ENCODE results near the gene NAPSA.
"Not testable (repeated sequence)": the region's sequence is repeated elsewhere in the genome, so short reads cannot be mapped to it uniquely, and the experiment has no call there.

Gene NAPSA

DNA sequence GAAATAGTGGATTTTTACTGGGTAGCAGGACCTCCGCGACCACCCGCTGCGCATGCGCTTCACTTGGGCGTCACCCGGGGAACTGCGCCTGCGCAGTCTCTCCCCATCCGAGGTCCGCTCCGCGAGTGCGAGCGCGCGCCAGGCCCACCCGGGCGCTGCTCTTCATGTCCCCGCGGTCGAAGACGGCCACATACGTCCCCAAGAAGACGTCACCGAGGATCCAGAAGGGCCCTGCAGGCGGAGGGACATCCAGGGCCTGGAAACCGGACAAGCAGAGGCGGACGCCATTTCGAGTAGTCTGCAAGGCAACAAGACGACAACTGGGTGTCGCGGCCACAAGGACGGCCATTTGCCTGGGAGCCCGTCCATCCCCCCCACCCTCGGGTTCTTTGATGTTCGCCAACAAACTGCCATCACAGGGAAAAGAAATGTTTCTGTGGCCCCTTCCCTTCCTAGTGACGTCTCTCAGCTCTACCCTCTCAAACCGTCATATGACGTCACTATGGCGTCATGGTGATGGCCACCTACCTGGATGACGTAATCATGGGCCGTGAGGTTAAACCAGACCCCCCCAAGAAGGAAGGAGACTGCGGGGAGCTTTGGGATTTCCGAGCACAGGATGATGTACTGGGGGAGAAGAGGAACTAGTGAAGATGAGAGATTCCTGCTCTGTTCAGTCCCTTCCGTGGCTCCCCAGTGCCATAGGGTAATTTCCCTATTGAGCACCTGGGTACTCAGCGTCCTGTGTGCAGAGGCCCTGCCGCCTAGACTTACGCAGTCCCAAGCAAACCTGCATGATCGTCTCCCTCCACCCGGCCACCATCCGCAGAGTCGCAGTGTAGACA lies 6.7 kb downstream of the NAPSA start:
- peak in 1 of 2 experiments; percentile 44 for DNase-seq

DNA sequence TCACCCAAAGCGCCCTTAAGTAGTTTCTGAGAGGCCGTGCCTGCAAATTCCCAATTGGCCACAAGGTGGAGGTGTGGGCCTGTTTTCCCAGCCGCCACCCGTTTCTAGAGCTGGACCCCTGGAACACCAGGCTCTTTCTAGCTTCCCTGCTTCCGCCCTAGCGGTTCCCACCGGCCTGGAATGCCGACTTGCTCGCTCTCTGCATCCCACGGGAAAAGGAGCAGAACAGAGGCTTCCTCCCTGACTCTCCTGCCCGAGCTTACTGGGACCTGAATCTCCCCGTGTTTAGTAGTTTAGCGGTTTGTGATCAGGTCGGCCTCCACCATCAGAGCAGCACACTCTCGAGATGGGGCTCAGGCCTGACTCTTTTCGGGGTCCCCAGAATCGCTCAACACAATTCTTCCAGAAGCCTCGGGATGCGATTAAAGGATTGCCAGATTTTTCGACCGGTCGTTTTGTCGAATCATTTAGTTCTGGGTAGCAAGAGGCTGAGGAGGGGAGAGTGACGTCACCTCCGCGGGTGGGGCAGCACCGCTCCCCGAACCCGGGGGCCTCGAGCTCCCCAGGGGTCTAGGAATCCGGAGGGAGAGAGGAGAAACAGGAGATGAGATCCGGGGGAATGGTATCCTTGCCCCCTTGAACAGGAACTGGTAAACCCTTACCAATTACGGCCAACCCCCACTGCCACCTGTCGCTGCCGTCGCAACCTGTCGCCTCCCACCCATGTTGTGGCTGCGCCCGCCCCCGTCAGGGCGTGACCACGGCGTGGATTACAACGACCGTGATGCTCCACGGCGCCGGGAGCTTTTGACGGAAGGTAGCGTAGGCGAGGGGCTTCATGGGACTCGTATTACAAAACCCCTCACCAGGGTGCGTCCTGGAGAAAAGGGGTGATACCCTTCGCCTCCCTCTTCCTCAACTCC lies 8.0 kb downstream of the NAPSA start:
- DNase-seq: peak; percentile 41 to 72

DNA sequence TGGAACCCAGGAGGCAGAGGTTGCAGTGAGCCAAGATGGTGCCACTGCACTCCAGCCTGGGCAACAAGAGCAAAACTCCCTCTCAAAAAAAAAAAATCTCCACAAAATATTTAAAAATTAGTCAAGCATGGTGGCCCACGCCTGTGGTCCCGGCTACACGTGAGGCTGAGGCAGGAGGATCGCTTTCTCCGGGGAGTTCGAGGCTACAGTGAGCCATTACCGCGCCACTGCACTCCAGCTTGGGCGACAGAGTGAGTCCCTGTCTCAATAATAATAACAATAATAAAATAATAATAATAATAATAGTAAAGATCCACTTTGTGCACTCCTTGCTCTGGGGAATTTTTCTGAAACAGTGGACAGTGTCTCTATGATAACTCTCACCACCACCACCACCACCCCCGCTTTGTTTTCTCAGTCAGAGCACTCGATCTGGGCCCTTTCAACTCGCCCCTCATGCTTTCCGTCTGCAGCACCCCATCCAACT lies 8.7 kb downstream of the NAPSA start:
- no peak for DNase-seq

DNA sequence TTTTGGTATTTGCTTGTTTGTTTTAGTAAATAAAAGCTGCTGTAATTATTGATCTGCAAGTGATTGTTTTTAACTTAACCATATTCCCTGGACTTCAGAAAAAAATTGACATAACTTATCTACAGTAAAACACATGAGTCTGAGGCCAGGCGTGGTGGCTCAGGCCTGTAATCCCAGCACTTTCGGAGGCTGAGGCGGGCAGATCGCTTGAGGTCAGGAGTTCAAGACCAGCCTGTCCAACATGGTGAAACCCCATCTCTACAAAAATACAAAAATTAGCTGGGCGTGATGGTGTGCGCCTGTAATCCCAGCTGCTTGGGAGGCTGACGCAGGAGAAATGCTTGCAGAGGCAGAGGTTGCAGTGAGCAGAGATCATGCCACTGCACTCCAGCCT lies 12.0 kb downstream of the NAPSA start:
- not testable (repeated sequence) for DNase-seq

DNA sequence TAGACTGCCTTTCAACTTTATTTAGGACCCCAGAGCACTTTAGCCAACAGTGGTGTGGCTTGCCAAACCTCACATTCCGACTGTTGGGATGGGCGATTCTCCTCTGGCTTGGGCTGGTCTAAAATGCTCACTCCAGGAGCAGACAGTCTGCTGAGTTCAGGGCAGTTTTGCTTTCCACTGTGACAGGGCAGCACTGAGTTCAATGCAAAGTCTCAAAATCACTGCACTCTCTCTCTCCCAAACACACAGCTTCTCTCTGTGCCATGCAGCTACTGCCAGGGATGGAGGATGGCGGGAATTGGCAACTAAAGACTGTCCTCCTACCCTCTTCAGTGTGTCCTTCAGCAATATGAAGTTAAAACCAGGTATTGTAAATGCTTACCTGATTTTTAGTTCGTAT lies 13.2 kb downstream of the NAPSA start:
- DNase-seq: no peak

DNA sequence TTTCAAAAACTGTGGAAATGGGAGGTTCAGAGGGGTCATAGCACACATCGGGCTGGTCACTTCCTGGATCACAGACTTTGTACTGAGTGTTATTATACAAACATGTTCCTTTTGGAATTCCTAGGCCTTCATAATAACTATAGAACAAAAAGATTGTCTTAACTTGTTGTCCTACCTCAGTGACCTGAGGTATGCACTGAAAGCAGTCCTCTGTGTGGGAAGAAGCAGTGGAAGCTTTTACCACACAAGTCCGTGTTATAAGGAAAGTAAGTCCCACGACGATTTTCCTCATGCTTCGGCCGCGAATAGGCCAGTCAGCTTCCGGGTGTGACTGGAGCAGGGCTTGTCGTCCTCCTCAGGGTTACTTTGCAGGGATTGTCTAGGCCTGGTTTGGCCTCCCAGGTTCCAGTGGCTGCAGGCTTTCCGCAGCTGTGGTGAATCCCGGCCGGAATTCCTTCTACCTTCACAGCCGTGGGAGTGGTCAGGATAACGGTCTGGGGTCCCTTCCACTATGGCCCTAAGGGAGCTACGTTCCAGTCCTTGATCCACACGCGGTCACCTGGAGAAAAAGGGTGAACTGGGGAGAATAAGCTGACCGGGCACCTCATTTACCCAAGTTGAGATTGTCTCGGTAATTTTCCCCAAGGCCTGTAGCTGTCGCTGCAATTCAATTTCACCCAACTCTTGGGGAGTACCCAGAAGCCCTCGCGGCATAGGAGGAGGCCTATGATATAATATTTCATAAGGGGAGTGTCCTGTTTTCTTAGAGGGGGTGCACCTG lies 16.0 kb downstream of the NAPSA start:
- no peak for DNase-seq

DNA sequence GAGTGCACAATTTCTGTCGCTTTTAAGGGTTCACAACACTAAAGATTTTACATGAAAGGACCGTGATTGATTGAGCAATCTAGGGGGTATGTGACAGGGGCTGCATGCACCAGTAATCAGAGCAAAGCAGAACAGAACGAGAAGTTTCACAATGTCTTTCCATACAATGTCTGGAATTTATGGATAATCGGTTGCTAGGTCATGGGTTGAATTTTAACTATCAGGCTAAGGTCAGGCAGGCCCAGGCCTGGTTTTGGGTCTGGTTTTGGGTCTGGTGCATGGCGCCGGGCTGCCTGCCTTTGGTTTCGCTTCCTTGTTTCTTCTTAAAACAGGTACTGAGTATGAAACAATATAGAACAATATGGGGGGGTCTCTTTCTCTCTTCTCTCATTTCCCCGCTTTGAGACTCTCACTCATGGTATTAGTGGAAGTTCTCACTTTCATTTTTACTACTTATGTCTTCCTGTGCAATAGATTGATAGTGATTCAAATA lies 18.3 kb downstream of the NAPSA start:
- DNase-seq: not testable (repeated sequence)

DNA sequence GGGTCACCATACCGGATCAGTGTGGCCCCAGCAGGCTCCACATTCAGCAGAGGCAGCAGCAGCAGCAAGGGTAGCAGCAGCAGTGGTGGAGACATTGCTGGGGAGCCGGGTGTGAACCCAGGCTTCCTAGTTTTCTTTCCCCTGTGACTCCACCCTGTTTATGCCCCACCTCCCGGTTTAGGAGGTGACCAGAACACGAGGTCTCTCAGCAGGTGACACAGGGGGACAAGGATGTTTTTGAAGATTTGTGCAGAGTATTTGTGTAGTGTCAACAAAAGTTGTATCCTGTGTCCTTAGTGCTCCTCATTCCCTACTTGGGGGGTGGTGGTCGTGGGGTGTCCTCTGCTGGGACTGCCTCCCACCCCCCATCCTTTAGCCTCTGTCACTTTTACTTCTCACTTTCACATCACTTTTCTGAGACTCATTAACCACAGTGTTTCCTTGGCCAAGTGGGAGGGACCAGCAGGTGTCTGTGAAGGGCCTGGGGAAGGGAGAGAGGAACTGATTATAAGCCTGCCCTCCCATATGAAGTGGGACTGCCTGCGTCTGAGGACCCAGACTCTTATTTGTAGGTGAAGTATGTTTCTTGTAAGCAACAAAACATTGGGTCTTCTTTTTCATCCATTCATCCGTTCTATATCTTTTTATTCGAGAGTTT lies 20.6 kb downstream of the NAPSA start:
- DNase-seq: no peak

DNA sequence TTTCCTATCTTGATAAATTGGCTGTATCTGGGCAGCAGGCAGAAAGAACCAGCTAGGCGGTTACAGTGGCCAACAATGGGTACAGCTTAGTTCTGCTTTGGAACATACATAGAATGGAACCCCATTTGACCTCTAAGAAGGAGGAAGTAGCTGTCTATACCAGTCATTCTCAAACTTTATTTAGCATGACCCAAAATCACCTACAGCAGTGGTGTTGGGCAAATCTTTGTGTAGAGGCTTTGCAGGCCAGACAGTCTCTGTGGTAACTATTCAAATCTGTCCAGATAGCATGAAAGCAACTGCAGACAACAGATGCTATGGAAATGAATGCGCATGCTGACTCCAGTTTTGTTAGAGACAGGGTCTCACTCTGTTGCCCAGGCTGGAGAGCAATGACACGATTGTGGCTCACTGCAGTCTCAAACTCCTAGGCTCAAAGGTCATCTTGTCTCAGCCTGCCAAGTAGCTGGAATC lies 24.3 kb downstream of the NAPSA start:
- no peak for DNase-seq

DNA sequence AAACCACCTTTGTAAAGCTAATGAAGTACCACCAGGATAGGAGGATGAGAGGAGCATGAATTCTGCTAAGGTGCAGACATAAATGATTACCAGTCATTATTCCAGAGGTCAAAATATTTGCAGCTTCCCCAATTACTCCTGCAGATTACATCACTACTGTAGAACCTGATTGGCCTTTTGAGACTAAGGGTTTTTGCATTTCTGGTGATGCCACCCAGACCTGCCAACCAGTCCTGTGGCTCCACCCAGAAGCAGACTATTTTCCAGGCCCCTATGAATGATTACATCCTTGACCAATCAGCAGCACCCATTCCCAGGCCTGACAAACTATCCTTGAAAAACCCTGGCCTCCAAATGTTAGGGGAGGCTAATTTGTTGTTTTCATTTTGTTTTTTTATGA lies 25.1 kb downstream of the NAPSA start:
- DNase-seq: no peak

DNA sequence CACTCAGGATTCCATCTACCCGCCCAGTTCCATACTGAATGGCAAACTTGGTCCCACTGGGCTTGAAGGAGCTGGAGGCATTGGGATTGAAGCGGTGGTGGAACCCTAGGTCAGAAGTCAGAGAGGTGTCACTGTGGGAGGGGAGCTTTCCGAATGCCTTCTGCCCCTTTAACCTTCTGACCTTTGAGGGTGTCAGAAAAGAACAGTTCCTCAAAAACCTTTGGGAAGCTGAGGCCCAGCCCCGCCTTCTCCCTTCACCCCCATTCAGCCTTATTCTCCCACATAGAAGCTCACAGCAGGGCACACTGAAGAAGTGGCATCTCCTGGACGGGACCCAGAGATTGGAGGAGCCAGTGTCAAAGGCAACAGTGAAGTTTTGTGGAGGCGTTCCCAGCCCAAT lies 28.4 kb downstream of the NAPSA start:
- DNase-seq: not testable (repeated sequence)

DNA sequence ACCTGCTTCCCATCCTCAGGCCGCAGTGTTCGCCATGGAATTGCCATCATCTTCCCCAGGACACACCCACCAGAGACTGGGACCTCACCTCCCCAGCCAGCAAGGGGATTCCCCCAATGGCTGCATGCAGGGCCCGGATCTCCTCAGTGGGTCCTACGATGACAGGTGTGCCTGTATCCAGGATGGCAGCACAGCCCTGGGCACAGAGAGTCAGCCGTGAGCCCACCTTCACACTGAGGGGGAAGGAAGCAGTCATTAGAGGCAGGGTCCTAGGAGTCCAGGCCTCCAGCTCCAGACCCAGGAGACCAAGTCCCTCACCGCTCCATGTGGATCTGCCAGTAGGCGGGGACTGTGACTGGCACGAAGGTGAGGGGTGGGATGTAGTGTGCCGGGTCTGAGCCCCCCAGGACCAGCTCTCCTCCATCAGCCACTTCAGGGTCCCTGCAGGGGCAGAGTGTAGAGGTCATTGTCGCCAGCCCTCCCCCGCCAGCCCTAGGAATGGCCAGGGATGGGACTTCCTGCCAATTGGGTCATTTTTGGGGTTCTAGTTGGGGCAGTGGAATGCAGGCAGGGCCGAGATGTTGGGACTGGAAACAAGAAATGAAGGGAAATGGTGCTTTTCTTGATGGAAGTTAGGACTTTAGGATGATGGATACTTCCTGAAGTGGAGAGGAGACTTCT lies 30.6 kb downstream of the NAPSA start:
- DNase-seq: no peak

DNA sequence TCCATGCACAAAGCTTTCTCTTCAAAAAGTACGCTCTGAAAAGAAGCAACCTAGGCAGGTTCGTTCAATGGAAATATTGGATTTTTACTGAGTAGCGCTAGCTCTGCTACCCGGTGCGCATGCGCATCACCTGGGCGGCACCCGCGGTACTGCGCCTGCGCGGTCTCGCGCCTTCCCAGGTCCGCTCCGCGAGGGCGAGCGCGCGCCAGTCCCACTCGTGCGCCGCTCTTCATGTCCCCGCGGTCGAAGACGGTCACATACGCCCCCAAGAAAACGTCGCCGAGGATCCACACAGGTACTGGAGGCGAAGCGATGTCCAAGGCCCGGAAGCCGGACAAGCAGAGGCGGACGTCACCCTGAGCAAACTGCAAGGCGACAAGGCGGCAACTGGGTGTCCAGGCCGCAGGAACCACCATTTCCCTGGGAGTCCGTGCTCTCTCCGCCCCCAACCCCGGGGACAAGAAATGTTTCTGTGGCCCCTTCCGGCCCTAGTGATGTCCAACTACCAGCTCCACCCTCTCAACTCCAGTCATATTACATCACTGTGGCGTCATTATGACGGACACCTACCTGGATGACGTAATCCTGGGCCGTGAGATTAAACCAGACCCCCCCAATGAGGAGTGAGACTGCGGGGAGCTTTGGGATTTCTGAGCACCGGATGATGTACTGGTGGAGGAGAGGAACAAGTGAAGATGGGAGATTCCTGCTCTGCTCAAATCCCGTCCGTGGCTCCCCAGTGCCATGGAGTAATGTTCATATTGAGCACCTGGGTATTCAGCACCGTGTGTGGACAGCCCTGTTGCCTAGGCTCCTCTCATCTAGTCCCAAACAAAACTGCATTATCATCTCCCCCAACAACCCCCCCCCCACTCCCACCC lies 31.5 kb downstream of the NAPSA start:
- peak in 1 of 2 experiments; percentile 64 for DNase-seq

DNA sequence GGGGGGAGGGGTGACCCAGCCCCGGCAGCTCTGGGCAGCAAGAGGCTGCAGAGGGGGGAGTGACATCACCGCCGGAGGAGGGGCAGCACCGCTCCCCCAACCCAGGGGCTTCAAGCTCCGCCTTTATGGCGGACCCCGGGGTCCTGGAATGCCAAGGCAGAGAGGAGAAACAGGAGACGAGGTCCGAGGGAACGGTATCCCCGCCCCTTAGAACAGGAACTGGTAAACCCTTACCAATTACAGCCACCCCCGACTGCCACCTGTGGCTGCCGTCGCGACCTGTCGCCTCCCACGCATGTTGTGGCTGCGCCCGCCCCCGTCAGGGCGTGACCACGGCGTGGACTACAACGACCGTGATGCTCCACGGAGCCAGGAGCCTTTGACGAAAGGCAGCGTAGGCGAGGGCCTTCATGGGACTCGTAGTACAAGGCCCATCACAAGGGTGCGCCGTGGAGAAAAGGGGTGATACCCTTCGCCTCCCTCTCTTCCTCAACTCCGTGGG lies 32.2 kb downstream of the NAPSA start:
- DNase-seq: peak in 1 of 2 experiments; percentile 64

DNA sequence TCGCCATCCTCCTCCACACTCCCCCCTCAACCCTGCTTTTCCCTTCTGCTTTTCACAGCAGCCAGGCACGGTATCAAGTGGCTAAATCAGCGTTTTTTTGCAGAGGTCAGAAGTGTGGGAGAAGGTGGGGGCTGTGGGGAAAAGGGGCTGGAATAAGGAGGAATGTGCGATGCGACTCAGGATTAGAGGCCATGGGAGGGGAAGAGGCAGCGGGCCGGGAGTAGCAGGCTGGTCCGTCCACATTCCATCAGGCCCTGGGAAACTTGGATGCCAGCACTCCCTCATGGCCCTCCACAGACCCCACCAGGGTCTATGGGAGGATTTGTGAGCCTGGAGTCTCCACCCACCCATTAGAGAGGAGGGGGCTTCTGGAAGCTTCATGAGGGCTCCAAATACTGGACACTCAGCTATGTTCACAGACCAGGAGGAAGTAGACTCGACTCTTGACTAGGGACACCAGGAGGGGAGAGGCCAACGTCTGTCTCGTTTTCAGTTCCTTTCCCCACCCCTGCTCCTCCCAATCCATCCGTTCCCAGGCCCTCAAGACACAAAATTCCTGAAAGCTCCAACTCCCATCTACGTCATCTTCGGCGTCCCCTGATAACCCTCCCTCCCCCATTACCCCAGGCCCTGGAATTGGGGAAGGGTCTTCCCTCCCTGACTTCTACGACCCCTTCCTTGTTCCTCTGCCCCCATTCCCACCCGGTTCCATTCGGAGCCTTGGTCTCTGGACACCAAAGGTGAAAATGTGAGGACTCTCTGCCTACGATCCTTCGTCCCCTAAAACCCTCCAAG lies 33.0 kb downstream of the NAPSA start:
- no peak for DNase-seq

DNA sequence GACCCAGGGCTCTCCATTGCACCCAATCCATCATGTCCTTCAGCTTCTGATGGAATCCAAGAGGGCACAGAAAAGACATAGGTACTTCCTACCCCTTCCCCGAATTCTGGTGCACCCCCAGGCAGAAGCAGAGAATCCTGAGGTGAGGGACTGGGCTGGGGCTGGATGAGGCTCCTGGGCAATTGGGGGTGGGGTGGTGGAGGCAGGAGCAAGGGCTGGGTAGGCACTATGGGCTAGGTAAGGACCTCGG lies 33.5 kb downstream of the NAPSA start:
- no peak for DNase-seq

DNA sequence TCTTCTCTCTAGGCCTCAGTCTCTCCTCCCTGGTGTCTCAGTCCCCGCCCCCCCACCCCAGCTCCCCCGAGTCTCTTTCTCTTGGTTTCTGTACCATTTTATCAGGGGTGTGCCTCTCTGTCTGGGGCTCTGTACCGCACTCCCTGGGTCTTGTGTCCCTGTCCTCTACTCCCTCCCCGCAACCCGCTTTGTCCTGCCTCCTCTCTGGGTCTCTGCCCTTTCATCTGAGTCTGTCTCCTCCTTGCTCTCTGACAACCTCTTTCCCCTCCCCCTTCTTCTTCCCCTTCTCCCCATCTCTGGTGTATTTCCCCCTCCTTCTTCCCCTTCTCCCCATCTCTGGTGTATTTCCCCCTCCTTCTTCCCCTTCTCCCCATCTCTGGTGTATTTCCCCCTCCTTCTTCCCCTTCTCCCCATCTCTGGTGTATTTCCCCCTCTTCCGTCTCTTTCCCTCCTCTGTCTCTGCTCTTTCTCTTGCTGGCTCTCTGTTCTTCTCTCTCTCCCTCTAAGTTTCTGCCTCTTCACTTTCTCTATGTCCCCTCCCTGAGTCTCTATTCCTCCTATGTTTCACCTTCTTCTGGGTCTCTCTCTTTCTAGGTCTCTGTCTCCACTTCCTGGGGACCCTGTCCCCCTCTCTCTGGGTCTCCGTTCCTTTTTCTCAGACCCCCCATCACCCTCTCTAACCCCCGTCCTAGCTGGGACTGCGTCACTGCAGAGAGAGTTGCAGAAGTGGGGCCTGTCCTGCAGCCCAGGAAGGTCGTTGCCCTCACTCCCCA lies 34.0 kb downstream of the NAPSA start:
- no peak for DNase-seq

DNA sequence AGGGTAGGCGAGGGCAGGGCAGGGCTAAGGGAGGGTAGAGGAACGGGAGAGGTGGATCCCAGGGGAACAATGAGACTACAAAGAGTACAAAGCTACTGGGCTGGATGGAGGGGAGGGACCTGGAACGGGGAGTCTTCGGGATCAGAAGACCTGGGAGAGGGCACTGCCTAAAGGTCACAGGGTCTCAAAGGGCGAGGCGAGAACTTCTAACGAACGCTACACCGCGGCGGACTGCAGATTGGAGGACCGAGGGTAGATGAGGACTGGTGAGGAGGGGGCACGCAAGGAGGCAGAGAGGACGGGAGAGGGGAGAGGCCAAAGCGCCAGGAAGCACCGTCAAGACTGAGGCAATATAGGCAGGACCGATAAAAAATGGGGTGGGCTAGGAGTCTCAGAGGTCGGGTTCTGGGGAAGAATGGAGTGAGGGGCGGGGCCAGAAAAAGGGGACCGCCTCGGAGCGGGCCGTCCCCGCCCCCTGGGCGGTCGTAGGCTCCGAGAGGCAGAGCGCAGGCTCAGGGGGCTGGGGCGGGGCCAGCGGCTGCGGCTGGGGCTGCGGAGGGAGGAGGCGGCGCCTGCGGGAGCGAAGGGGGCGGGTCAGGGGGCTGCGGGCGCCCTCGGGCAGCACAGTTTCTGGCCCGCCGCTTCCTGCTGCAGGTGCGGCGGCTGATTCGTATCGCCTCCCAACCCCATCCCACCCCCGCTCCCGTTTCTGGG lies 34.9 kb downstream of the NAPSA start:
- peak in 1 of 2 experiments; percentile 27 for DNase-seq
